ENCODE measurements around the gene MTHFD1L.
"Not testable (repeated sequence)": the region's sequence is repeated elsewhere in the genome, so short reads cannot be mapped to it uniquely, and the experiment has no call there.

DNA sequence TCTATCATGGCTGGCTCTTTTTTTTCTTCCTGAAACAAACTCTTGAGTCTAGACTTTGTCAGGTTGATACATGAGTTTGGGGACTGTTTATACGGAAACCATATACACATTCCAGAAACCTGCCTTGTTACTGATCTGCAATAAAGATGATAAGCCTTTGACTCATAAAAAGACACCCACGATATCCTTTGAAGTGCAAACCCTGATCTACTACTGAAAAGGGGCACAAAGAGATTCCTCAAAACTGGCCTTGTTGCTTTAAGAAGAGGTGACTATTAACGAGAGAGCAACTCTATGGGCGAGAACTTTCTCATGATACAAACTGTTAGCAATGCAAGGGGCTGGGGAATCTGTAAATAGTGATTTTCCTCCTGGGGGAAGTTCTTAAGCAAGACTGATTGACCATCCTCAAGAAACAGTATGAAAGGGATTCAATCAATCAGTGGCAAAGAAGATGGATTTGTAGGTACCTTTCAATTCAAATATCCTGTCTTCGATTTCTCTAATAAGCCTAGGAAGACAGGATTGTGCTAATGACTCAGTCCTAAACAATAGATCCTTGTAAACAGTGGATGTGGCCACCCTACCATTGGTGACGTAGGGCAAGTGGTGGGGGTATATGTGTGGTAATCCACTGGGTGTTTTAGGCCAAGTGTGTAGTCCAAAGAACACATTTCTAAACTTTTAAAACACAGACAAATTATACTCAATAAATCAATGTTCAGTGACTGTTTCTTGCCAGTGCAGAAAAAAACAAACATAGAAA, 260.3 kb downstream of the MTHFD1L start:
- TF ChIP-seq, protein P1, sequence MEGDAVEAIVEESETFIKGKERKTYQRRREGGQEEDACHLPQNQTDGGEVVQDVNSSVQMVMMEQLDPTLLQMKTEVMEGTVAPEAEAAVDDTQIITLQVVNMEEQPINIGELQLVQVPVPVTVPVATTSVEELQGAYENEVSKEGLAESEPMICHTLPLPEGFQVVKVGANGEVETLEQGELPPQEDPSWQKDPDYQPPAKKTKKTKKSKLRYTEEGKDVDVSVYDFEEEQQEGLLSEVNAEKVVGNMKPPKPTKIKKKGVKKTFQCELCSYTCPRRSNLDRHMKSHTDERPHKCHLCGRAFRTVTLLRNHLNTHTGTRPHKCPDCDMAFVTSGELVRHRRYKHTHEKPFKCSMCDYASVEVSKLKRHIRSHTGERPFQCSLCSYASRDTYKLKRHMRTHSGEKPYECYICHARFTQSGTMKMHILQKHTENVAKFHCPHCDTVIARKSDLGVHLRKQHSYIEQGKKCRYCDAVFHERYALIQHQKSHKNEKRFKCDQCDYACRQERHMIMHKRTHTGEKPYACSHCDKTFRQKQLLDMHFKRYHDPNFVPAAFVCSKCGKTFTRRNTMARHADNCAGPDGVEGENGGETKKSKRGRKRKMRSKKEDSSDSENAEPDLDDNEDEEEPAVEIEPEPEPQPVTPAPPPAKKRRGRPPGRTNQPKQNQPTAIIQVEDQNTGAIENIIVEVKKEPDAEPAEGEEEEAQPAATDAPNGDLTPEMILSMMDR (IDR thresholded peaks at IDR 0.05): not testable (repeated sequence)
- not testable (repeated sequence) for TF ChIP-seq POLR2A (IDR thresholded peaks at IDR 0.05)
